ENCODE results near the gene SELENBP1.
A peak's percentile ranks its signal among the peaks of the same experiment; 100 is the strongest.

The SELENBP1 gene

DNA sequence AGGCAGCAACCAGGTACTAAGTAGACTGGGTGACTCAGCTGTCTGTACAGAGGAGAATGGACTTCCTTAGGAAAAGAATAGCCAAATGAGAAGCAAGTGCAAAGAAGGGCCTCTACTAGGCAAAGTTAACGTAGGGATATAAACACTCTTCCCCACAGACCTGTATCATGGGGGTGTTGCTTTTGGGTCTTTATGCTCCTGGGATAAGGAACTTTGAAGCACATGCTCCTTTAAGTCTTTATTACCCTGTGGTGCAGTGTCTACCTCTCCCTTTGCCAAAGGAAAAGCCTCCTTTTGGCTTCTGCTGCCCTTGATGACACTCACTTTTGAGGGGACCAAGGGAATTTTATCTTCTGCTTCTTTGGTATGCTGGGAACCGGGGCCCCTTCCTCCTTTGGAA lies 30.5 kb downstream of the SELENBP1 start:
- DNase-seq, result no peak

DNA sequence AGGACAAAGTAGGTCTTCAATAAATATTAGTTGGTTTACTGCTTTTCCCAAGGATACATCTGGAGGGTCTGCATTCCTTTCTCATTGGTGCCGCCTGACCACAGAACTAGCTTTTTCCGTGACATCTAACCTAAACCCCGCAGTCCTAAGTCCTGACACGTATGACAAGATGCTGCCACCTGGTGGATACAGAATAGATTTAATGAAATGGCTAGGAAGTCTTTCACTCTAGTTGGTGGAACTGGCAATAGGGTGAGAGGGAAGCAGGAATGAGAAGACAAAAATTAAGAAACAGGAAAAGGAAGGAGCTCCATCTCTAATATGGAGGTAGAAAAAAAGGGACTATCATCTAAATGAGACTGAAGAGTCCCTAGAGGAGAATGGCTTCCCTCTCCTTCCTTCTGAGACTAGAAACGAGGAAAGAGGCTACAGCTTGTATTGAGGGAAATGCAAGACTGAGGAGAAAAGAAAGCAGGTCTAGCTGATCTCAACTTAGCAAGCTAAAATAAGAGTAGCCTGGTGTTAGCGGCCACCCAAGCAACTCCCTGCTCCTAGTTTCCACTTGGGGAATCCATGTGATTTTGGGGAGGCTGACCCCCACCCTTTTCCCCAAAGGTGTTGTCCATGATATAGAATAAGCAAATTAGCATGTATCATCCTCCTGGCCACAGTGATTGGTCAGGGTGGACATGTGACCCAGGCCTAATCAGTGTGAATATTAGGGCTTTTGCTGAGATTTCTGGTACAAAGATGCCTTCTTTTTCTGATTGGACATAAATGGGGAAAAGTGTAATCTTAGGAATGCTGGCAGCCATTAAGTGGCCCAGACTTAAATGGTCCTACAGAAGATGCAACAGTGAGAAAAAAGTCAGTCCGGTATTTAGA lies 31.4 kb downstream of the SELENBP1 start:
- DNase-seq, result peak; percentile 83

DNA sequence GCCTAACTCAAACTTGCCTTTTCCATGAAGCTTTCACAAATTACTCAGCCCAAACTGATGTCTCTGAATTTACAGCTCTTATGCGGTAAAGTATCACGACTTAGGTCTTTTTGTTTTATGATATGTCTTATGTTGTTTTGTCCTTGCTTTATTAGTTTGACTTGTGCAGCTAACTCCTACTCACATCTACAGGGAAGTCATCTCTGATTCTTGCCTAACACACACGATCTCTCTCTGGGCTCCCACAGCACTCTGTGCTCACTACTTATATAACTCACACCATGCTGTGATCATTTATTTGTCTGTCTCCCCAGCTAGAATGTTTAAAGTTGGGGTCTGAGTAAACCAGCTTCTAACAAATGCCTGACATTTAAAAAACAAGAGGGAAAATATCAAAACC lies 35.9 kb downstream of the SELENBP1 start:
- DNase-seq, result no peak

DNA sequence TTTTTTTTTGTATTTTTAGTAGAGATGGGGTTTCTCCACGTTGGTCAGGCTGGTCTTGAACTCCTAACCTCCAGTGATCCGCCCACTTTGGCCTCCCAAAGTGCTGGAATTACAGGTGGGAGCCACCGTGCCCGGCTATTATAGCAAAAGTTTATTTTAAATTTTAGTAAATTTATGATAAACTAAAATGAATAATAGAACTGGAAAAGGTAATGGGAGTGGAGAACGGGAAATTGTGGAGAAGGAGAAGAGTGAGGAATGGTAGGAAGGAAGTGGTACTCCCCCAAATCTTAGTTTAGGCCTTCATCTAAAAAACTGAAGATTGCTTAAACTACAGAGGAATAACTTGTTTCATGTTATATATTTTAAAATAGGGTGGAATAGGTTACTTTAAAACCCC lies 37.7 kb downstream of the SELENBP1 start:
- DNase-seq, result no peak

DNA sequence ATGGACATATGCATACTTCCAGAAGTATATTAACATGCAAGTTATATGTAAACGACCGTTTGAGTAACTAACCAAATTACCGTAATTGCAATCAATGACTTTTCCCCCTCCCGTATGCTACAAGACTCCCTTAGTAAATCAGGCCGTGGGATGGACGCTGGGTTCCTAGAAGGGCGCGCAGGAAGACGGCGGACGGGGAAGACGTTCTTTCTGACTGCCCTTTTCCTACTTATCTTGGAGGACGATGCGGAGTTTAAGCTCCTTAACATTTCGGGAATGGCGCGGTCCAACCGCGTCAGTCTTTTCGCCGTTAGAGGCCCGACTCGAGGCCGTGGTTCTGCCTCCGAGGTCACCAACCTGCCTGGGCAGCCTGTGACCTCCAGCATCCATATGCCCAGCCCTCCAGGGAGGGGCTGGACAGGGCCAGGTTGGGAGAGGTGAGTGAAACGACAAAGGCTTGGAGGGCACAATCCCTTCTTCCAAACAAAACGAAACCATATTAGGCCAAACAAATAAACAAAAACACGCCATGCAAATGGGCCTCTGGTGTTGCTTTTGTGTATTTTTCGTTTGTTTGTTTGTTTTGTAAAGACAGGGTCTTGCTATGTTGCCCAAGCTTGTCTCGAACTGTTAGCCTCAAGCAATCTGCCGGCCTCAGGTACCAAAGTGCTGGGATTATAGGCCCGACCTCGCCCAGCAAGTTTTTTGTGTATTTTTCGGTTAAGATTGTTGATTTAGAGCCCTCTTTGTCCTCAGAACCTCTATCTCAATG lies 44.4 kb downstream of the SELENBP1 start:
- DNase-seq, result peak; percentile 87

DNA sequence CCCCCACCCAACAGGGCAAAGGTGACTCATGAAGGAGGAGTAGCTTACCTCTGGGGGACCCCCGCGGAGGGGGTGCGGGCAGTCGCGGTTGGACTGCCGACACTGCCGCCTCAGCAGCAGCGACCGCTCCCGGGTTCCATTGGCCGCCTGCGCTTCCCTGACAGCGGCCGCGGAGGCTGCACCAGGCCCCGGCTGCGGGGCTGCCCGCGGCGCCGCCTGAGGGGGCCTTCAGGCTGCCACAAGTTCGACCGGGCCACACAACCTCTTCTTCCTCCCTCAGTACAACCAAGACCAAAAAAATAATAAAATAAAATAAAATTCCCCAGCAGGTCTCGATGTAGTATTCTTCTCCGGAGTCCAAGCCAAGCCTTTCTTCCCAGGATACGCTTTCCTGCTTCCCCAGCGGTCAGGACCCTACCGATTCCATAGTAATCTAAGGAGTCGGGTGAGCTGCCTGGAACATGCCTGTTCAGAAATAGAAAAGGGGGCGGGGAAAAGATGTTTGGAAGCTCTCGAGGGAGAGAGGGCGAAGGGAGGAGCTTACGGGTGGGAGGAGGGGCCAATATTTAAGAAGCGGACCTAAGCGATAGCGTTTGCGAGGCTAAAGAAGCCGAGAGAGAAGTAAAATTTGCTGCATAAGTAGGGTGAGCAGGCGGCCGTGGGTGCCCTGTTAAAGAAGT lies 45.1 kb downstream of the SELENBP1 start, which contains the start of gene PI4KB:
PI4KB (minus strand) TSS at position 194 of the 680 bp plus-strand sequence. CDS start 10,935 bp downstream, outside the sequence.
- DNase-seq, result peak; percentile 100

DNA sequence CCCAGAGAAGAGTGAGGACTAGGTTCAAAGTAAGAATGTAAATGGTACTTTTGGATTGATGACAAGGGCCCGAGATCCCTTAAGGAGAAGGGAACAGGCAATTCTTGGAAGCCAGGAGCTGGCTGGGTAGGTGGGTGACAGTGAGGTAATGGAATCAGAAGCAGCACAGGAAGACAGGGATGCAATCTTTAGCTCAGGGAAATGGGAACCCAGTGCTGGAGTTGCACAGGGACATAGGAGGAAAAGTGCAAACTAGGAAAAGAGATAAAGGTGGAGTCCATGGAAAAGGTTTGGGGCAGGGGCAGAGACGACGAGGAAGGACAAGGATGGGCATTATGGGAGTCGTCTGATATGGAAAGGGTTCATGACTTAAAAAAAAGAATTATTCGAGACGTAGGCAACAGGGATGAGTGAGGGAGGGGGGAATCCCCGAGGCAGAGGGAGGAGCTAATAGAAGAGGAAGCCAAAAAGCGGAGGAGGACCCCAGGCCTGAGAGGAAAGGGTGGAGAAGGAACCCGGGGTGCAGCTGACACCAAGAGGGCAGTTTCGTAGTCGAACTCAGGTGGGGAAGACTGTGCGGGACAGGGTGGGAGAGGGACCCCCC lies 45.8 kb downstream of the SELENBP1 start:
- DNase-seq, result no peak

DNA sequence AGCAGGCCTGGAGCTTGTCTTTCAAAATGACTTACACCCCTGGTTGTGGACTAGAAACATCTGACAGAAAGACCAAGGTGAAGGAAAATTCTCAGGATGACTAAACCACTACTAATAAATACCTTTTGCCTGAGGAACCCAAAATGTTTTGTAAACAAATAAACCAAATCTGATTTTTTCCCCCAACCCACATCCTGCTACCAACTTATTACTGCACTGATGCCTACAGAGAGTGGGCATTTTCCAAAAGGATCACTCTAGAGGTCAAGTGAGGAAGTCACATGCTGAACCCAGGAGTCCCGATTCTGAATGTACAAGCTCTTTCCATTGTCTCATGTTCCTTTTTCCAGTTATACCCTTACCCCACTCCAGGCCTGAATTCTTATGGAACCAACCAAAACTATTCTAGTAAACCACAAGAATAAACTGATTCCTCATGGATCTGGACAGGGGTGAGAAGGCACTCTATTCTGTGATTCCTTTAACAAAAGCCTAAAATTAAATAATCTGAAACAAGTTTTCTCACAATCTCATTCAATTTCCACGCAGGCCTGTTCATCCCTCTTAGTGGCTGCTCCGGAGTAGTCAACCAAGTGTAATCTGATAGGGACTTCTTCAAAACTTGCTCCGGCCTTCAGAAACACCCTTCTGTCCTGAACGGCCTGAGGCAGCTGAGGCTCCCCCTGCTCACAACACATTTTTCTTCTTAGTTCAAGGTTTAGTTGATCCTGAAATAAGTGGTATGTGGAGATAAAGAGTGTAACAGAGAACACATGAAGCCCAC lies 46.7 kb downstream of the SELENBP1 start:
- no peak for DNase-seq

DNA sequence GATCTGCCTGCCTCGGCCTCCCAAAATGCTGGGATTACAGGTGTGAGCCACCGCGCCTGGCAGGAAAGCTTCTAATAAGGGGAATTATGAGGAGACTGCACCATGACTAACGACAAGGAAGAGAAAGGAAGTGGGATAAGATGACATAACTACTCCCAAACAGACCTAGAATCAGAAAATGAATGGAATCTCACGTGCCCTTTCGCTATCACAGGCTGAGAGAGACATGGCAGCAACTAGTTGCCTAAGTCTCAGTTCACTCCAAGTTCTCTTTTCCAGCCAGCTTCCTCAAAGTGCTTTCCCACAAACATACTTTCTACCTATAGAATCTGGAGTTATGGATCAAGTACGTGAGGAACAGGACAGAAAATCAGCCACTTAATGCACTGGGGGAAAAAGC lies 47.3 kb downstream of the SELENBP1 start:
- no peak for DNase-seq

DNA sequence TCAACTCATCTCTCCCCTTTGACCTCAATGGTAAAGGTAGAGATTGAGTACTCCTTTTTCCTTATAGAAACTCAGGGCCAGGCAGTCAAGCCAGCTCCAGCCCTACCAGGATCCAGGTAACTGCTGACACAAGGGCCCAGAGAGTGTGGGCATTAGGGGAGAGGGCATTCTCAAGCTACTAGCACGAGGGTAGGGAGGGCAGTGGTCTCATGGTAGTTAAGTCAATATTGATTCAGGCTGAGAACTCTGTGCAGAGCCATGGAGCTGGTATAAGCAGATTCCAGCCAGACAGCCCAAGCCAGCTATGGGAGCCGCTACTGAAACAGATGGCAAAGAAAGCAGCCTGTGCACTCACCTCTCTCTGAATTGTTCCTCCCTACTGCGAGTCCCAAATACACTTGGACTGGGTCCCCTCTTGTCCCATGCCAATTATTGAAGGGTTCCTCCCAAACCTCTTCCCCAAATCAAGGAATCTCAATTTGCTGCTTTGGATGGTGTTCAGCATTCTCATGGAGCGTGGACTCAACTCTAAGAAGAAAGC lies 48.0 kb downstream of the SELENBP1 start:
- no peak for DNase-seq

DNA sequence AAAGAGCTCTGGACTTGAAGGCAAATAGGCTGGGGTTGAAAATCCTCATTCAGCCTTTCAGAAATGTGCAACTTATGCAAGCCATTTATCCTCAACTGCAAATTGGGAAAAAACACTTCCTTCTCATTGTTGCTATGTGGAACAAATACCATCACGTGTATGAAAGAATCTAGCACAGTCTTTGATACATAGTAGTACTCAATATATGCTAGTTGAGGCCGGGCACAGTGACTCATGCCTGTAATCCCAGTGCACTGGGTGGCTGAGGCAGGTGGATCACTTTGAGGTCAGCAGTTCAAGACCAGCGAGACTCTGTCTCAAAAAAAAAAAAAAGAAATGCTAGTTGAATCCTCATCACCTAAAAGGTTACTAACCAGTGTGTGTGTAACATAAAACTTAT lies 53.5 kb downstream of the SELENBP1 start:
- no peak for DNase-seq

DNA sequence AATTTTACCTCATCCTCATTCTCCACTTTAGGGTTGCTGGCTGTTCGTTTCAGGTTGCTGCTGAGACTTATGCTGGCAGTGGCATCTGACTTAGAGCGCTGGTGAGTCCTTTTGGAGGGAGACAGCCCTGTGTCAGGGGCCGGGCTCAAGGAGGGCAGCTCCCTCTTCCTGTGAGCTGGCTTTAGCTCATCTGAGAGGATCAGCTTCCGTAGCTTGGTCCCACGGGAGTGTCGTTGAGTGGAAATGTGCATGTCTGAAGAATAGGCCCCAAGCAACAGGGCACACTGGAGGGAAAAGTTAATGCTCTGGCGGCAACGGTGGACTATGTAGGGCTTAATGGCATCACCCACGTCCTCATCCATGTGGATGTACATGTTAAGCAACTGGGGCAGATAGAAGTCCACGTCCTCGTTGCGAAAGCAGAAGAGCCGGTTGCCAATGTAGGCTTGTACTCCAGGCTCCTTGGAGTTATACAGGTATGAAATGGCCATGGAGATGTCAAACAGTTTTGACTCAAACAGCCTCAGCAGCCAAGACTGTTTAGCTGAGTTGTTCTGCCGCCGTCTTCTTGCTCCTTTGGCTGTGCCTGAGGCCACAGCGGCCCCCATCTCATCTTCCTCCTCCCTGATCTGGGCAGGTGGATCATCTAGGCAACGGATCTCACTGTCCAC lies 56.8 kb downstream of the SELENBP1 start:
- DNase-seq, result no peak

Measured in SHP77 treated with DMSO at 0.1 percent for 48 hours (cell line).